HG02642 (cell line): ENCODE data around the gene ALDH1A3.

Source experiments
- ATAC-seq: cut with Tn5 transposase; IDR thresholded peaks from one replicate; pipeline ENCODE4 v1.9.1; 2021; ENCODE audit warnings: mild to moderate bottlenecking; ENCODE audit not compliant: unreplicated experiment, poor library complexity

Gene ALDH1A3

GRCh38 chr15:100944986-100945385, 65.4 kb downstream of the ALDH1A3 start:
- ATAC-seq, result no peak

- no peak for ATAC-seq
Measured at GRCh38 chr15:100947760-100948429, 68.3 kb downstream of the ALDH1A3 start.

- ATAC-seq, result no peak
Measured at GRCh38 chr15:100948430-100948762, 68.8 kb downstream of the ALDH1A3 start.

DNA sequence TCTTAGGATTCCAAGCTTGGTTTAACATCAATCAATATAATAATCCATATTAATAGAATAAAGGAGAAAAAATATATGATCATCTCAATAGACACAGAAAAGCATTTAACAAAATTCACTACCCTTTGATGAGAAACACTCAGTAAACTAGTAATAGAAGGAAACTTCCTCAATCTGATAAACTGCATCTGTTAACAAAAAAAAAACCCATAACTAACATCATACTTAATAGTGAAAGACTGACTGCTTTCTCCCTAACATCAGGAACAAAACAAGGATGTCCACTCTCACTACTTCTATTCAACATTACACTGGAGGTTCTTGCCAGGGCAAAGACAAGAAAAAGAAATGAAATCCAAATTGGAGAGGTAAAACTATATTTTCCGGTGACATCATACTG, 70.1 kb downstream of the ALDH1A3 start:
- no peak for ATAC-seq

DNA sequence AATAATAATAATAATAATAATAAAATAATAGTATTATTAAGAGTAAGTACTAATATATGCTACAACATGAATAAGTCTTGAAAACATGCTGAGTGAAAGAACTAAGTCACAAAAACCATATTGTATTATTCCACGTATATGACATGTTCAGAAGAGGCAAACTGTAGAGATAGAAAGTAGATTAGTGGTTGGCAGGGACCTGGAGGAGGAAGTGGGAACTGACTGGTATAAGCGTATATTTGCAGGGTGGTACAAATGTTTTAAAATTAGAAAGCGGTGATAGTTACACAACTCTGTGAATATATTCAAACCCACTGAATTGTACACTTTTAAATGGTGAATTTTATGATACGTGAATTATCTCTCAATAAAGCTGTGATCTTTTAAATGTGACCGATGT, 72.3 kb downstream of the ALDH1A3 start:
- ATAC-seq, result no peak

- ATAC-seq, result no peak
Measured at GRCh38 chr15:100952566-100952965, 72.9 kb downstream of the ALDH1A3 start.

- no peak for ATAC-seq
Measured at GRCh38 chr15:100958326-100959065, 78.9 kb downstream of the ALDH1A3 start.

GRCh38 chr15:100959066-100960050, 79.7 kb downstream of the ALDH1A3 start:
- no peak for ATAC-seq
